ENCODE measurements around the gene APPBP2. TPM values are rescaled to one million over a fixed set of nuclear protein-coding genes. Genes with fewer than 3 reads are reported as not detected.

Gene APPBP2
- polyA plus RNA-seq, 3 donors: 6.4 to 14.7 (median 10.4) TPM

DNA sequence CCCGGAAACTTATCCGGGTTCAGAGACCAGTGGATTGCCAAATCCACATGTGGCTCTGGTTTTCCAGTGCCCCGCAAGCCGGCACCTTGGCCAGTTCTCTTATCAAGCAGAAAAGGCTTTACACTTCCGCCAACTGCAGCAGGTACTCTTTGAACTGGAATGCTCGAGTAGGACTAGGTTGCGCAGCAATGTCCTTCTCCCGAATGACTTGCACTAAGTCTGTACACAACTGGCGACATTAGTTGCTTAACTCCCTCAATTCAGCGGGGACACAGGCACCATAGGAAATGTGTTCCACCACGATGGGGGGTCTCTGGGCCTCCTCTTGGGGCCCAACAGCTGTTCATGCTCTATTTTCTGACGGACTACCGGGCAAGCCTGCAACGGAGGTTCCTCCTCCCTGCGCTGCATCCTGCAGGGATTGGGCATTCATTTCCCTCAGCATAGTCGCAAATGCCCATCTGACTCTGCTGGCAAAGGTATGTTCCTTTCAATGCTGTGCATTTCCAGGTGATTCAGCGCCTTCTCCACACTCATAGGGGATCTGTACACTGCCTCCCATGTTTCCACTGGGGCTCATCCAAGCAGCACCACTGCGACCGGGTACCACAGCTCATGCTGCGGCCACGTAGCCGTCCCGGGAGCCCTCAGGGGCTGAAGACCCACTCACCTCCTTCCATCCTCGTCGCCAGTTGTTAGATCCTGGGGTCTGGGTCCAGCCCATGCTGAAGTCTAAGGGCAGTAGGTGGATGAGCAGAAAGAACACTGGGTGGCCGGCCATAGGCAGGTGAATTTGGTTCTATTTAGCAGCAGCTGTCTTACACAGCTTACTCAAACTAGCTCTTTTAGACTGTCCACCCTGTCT lies 34.2 kb upstream of the APPBP2 start:
- H3K4me1 Mint-ChIP-seq: no peaks in the 10 kb centered on the region
- no peak overlapping the region for H3K4me2 ChIP-seq (replicated peaks; ENCODE audit: extremely low read depth, low read length, poor library complexity, severe bottlenecking)
- H3K4me3 Mint-ChIP-seq: no peak overlapping the region
- H3K9ac ChIP-seq (ENCODE audit: insufficient read depth, low read length, poor library complexity, severe bottlenecking): no peak overlapping the region
- no peaks in the 10 kb centered on the region for H3K27me3 ChIP-seq (ENCODE audit: control insufficient read depth in 2 of 2, insufficient read depth in 2 of 2, low read length in 2 of 2)
- TF ChIP-seq, protein P1, sequence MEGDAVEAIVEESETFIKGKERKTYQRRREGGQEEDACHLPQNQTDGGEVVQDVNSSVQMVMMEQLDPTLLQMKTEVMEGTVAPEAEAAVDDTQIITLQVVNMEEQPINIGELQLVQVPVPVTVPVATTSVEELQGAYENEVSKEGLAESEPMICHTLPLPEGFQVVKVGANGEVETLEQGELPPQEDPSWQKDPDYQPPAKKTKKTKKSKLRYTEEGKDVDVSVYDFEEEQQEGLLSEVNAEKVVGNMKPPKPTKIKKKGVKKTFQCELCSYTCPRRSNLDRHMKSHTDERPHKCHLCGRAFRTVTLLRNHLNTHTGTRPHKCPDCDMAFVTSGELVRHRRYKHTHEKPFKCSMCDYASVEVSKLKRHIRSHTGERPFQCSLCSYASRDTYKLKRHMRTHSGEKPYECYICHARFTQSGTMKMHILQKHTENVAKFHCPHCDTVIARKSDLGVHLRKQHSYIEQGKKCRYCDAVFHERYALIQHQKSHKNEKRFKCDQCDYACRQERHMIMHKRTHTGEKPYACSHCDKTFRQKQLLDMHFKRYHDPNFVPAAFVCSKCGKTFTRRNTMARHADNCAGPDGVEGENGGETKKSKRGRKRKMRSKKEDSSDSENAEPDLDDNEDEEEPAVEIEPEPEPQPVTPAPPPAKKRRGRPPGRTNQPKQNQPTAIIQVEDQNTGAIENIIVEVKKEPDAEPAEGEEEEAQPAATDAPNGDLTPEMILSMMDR (IDR thresholded peaks at IDR 0.05): no peak
- no peaks in the 10 kb centered on the region for H4K20me1 ChIP-seq (ENCODE audit: insufficient read depth, low read length)
- no peaks in the 10 kb centered on the region for H3K4me1 ChIP-seq (ENCODE audit: control insufficient read depth in 1 of 2, insufficient read depth in 2 of 2, low read length in 2 of 2)
- peaks cover 0 to 14% of the 10 kb centered on the region in 2 donors for H3K9me3 ChIP-seq (replicated peaks in 1 of 2; ENCODE audit: control insufficient read depth in 1 of 2, insufficient read depth in 1 of 2, low read length in 2 of 2)
- no peak overlapping the region for H3K27ac ChIP-seq (ENCODE audit: low read depth in 1 of 2, low read length in 2 of 2)
- no peaks in the 10 kb centered on the region for H3K36me3 Mint-ChIP-seq
- H3K36me3 ChIP-seq (replicated peaks in 1 of 2; ENCODE audit: control insufficient read depth in 1 of 2, insufficient read depth in 2 of 2, low read length in 2 of 2): no peaks in the 10 kb centered on the region
- no peak overlapping the region for H3K4me3 ChIP-seq (replicated peaks in 1 of 3; ENCODE audit: low read depth in 2 of 3, low read length in 3 of 3)
- no peak for DNase-seq
- peaks cover 0 to 5% (median 0%) of the 10 kb centered on the region in 3 donors for H3K27me3 Mint-ChIP-seq (ENCODE audit: low read depth in 3 of 3)
- no peaks in the 10 kb centered on the region for H3K79me2 ChIP-seq (ENCODE audit: insufficient read depth, low read length)
- 83% methylated on average over 18 of the region's 26 CpGs for WGBS (ENCODE audit: insufficient coverage)
- H3K9me3 Mint-ChIP-seq: peaks cover 1 to 12% (median 8%) of the 10 kb centered on the region in 7 donors
- H3K27ac Mint-ChIP-seq: no peak overlapping the region
- intact Hi-C loops (cut with micrococcal nuclease): no loop called here
- no peak overlapping the region for H2AFZ ChIP-seq (ENCODE audit: insufficient read depth, low read depth, low read length, poor library complexity, severe bottlenecking)

- no peak overlapping the region for H3K4me3 Mint-ChIP-seq
- 97% methylated on average over 7 of the region's 8 CpGs for WGBS (ENCODE audit: insufficient coverage)
- no peak for DNase-seq
- no peaks in the 10 kb centered on the region for H3K79me2 ChIP-seq (ENCODE audit: insufficient read depth, low read length)
- no peaks in the 10 kb centered on the region for H3K4me1 Mint-ChIP-seq
- no peak overlapping the region for H3K4me2 ChIP-seq (replicated peaks; ENCODE audit: extremely low read depth, low read length, poor library complexity, severe bottlenecking)
- H2AFZ ChIP-seq (ENCODE audit: insufficient read depth, low read depth, low read length, poor library complexity, severe bottlenecking): no peak overlapping the region
- no peaks in the 10 kb centered on the region for H3K4me1 ChIP-seq (ENCODE audit: control insufficient read depth in 1 of 2, insufficient read depth in 2 of 2, low read length in 2 of 2)
- no peaks in the 10 kb centered on the region for H3K27me3 ChIP-seq (ENCODE audit: control insufficient read depth in 2 of 2, insufficient read depth in 2 of 2, low read length in 2 of 2)
- H3K36me3 Mint-ChIP-seq: no peaks in the 10 kb centered on the region
- H3K27me3 Mint-ChIP-seq (ENCODE audit: low read depth in 3 of 3): peaks cover 0 to 5% (median 0%) of the 10 kb centered on the region in 3 donors
- H4K20me1 ChIP-seq (ENCODE audit: insufficient read depth, low read length): no peaks in the 10 kb centered on the region
- no peak overlapping the region for H3K27ac ChIP-seq (ENCODE audit: low read depth in 1 of 2, low read length in 2 of 2)
- TF ChIP-seq, protein P1 (IDR thresholded peaks at IDR 0.05): no peak
- no peak overlapping the region for H3K4me3 ChIP-seq (replicated peaks in 1 of 3; ENCODE audit: low read depth in 2 of 3, low read length in 3 of 3)
- H3K36me3 ChIP-seq (replicated peaks in 1 of 2; ENCODE audit: control insufficient read depth in 1 of 2, insufficient read depth in 2 of 2, low read length in 2 of 2): no peaks in the 10 kb centered on the region
- H3K27ac Mint-ChIP-seq: no peak overlapping the region
- H3K9ac ChIP-seq (ENCODE audit: insufficient read depth, low read length, poor library complexity, severe bottlenecking): no peak overlapping the region
- peaks cover 0 to 14% of the 10 kb centered on the region in 2 donors for H3K9me3 ChIP-seq (replicated peaks in 1 of 2; ENCODE audit: control insufficient read depth in 1 of 2, insufficient read depth in 1 of 2, low read length in 2 of 2)
- intact Hi-C loops (cut with micrococcal nuclease): no loop called here
- peaks cover 1 to 12% (median 9%) of the 10 kb centered on the region in 7 donors for H3K9me3 Mint-ChIP-seq
Observed at GRCh38 chr17:60559659-60559994, 33.6 kb upstream of the APPBP2 start.
